Brain microvascular endothelial cell (primary cell): ENCODE measurements around the gene WASF2.

Experiments used
- DNase-seq: peaks from one replicate; pipeline ENCODE4 v3.0.0-alpha.2; 2020
- H3K27ac ChIP-seq: fragments of 250-450 bp; sonication (Bioruptor Pico); 2 replicates; pipeline ENCODE4 v1.5.1; 2020; ENCODE audit warnings: mild to moderate bottlenecking, moderate library complexity
- H3K27me3 ChIP-seq: fragments of 250-450 bp; sonication (Bioruptor Pico); replicated peaks from 2 replicates; pipeline ENCODE4 v1.5.1; 2020; ENCODE audit warnings: mild to moderate bottlenecking
- H3K36me3 ChIP-seq: fragments of 250-450 bp; sonication (Bioruptor Pico); replicated peaks from 2 replicates; pipeline ENCODE4 v1.5.1; 2020; ENCODE audit warnings: mild to moderate bottlenecking
- H3K4me3 ChIP-seq: 2 replicates; pipeline ENCODE4 v1.5.1; 2011; ENCODE audit warnings: low read depth, mild to moderate bottlenecking, control low read depth, low read length, moderate library complexity
- CTCF ChIP-seq: IDR thresholded peaks from 2 replicates; pipeline ENCODE4 v1.5.1; 2011; ENCODE audit warnings: low read depth, mild to moderate bottlenecking, moderate library complexity, low read length, control low read depth, inconsistent platforms; ENCODE audit errors: missing control alignments
- in situ Hi-C: cut with HindIII; loops from 2 replicates; pipeline ENCODE4 v1.10.0; 2017; ENCODE audit warnings: low sequenced_read_pairs, low pct_ligation_motif_present

WASF2 gene

GRCh38 chr1:27372808-27373690 lies 116.9 kb downstream of the WASF2 start:
- in situ Hi-C loops: no loop called here
- H3K27me3 ChIP-seq: no peaks in the 10 kb centered on the region
- no peak for DNase-seq
- H3K36me3 ChIP-seq: no peaks in the 10 kb centered on the region
- H3K4me3 ChIP-seq: no peak overlapping the region
- no peak overlapping the region for H3K27ac ChIP-seq
- TF ChIP-seq CTCF: peak; percentile 70

- no peak for TF ChIP-seq CTCF
- no peak for DNase-seq
- in situ Hi-C loops: no loop called here
- no peaks in the 10 kb centered on the region for H3K36me3 ChIP-seq
- H3K27me3 ChIP-seq: no peaks in the 10 kb centered on the region
- H3K4me3 ChIP-seq: no peak overlapping the region
- H3K27ac ChIP-seq: no peak overlapping the region
Measured at GRCh38 chr1:27372022-27372807, 117.8 kb downstream of the WASF2 start.

GRCh38 chr1:27368869-27369582 lies 120.9 kb downstream of the WASF2 start:
- H3K27ac ChIP-seq: no peak overlapping the region

GRCh38 chr1:27367160-27367650 lies 122.8 kb downstream of the WASF2 start:
- no peaks in the 10 kb centered on the region for H3K27me3 ChIP-seq
- TF ChIP-seq CTCF: no peak
- H3K4me3 ChIP-seq: peak overlapping the region; percentile 74
- DNase-seq: no peak
- in situ Hi-C loops: no loop called here
- no peaks in the 10 kb centered on the region for H3K36me3 ChIP-seq
- H3K27ac ChIP-seq: no peak overlapping the region

More at GRCh38 chr1:27368869-27369582, 120.9 kb downstream of the WASF2 start:
- Histone ChIP-seq H3K4me3 (no peak overlapping the region), H3K27me3 (no peaks in the 10 kb centered on the region), H3K36me3 (no peaks in the 10 kb centered on the region)
- in situ Hi-C loops: no loop called here
- no peak for DNase-seq
- TF ChIP-seq CTCF: peak; percentile 58

- no peaks in the 10 kb centered on the region for H3K27me3 ChIP-seq
- DNase-seq: peak; percentile 57
- peak; percentile 27 for TF ChIP-seq CTCF
- in situ Hi-C loops: no loop called here
- peak within 1 kb of the TSS; percentile 80 for H3K27ac ChIP-seq
- peak within 1 kb of the TSS; percentile 74 for H3K4me3 ChIP-seq
- H3K36me3 ChIP-seq: no peaks in the 10 kb centered on the region
Measured at GRCh38 chr1:27366411-27367159, 123.4 kb downstream of the WASF2 start, which contains the start of gene MAP3K6. Gene MAP3K6 (minus strand): TSS chr1:27366961. CDS start chr1:27366597, 364 bp downstream.
